H1 (cell line): ENCODE results near the gene USF1. TPM values are rescaled to one million over a fixed set of nuclear protein-coding genes. Genes with fewer than 3 reads are reported as not detected.

Experiments used
- CTCF ChIA-PET: fragments of 300-600 bp; sonication (Branson Sonifier 250); formaldehyde crosslinking; loops from one replicate; lab custom pipeline; 2021; ENCODE audit not compliant: partially characterized antibody; lab: Charles Lee
- POLR2A ChIA-PET: fragments of 300-600 bp; sonication (Branson Sonifier 250); formaldehyde crosslinking; loops from one replicate; lab custom pipeline; 2021; ENCODE audit warnings: inconsistent platforms; ENCODE audit not compliant: partially characterized antibody; lab: Charles Lee
- DNase-seq, 2 experiments: peaks; one replicate each; pipeline versions ENCODE4 v3.0.0 to v3.0.0-alpha.2; 2010 to 2022; ENCODE audit warnings: low spot score in 2 of 2, low read depth in 1 of 2, mixed read lengths in 1 of 2
- FAIRE-seq: peaks from 2 replicates; lab custom pipeline; 2011; peaks lifted over from hg19 to GRCh38; lab: Jason Lieb, UNC
- H2AFZ ChIP-seq: 2 replicates; pipeline ENCODE4 v1.8.1; 2012; ENCODE audit warnings: low read length, inconsistent platforms
- H2AK5ac ChIP-seq: 2 replicates; pipeline ENCODE4 v1.6.1; 2013; ENCODE audit warnings: low read depth, low read length
- H2BK120ac ChIP-seq: replicated peaks from 2 replicates; pipeline ENCODE3; 2013; ENCODE audit warnings: low read depth, low read length, inconsistent platforms
- H2BK12ac ChIP-seq: 2 replicates; pipeline ENCODE4 v1.6.1; 2013; ENCODE audit warnings: low read depth, low read length
- H2BK15ac ChIP-seq: 2 replicates; pipeline ENCODE4 v1.6.1; 2013; ENCODE audit warnings: low read length
- H2BK20ac ChIP-seq: 2 replicates; pipeline ENCODE4 v1.6.1; 2013; ENCODE audit warnings: low read length
- H2BK5ac ChIP-seq: 2 replicates; pipeline ENCODE4 v1.6.1; 2013; ENCODE audit warnings: low read depth, low read length
- H3K14ac ChIP-seq: 2 replicates; pipeline ENCODE4 v1.6.1; 2013; ENCODE audit warnings: inconsistent platforms; ENCODE audit not compliant: insufficient read length
- H3K18ac ChIP-seq: 2 replicates; pipeline ENCODE4 v1.6.1; 2013; ENCODE audit warnings: low read length; ENCODE audit errors: extremely low read depth
- H3K23ac ChIP-seq: 2 replicates; pipeline ENCODE4 v1.6.1; 2013; ENCODE audit warnings: inconsistent platforms; ENCODE audit not compliant: insufficient read length
- H3K23me2 ChIP-seq: 2 replicates; pipeline ENCODE4 v1.6.1; 2013; ENCODE audit warnings: low read depth, low read length
- H3K27ac ChIP-seq: 2 replicates; pipeline ENCODE4 v1.6.1; 2011; ENCODE audit warnings: low read depth, low read length, inconsistent platforms
- H3K27me3 ChIP-seq, 4 experiments: replicated peaks in 1 of 4; 1 replicate in 1 of 4; 2 replicates in 3 of 4; pipeline versions ENCODE4 v1.6.1 to v1.8.1; 2011 to 2013; ENCODE audit warnings: low read length in 3 of 4, mild to moderate bottlenecking in 3 of 4, inconsistent platforms in 2 of 4, mixed read lengths in 2 of 4, moderate library complexity in 1 of 4; ENCODE audit not compliant: control insufficient read depth in 3 of 4, insufficient read depth in 3 of 4; ENCODE audit errors: extremely low read depth in 1 of 4
- H3K36me3 ChIP-seq, 4 experiments: 2 replicates each; pipeline versions ENCODE4 v1.6.1 to v1.8.1; 2011 to 2013; ENCODE audit warnings: mild to moderate bottlenecking in 4 of 4, low read length in 3 of 4, moderate library complexity in 2 of 4, control low read depth in 1 of 4, inconsistent platforms in 1 of 4; ENCODE audit not compliant: insufficient read depth in 4 of 4, control insufficient read depth in 2 of 4
- H3K4ac ChIP-seq: replicated peaks from 2 replicates; pipeline ENCODE3; 2013; ENCODE audit warnings: low read length, low read depth, mixed read lengths, inconsistent platforms; ENCODE audit not compliant: insufficient read length
- H3K4me1 ChIP-seq, 4 experiments: replicated peaks in 1 of 4; 1 replicate in 1 of 4; 2 replicates in 3 of 4; pipeline versions ENCODE4 v1.6.1 to v1.8.1; 2011 to 2013; ENCODE audit warnings: low read length in 3 of 4, inconsistent platforms in 2 of 4, mixed read lengths in 1 of 4; ENCODE audit not compliant: insufficient read depth in 4 of 4, control insufficient read depth in 3 of 4
- H3K4me2 ChIP-seq, 2 experiments: 2 replicates each; pipeline versions ENCODE4 v1.6.1 to v1.8.1; 2011 to 2013; ENCODE audit warnings: low read depth in 2 of 2, low read length in 2 of 2, control low read depth in 1 of 2, inconsistent platforms in 1 of 2, mild to moderate bottlenecking in 1 of 2; ENCODE audit not compliant: insufficient read depth in 1 of 2
- H3K4me3 ChIP-seq, 4 experiments: fragments of 200-600, 300-600 bp in 1 of 4; sonication (generic), shearing (Covaris generic), sonication (Bioruptor Twin) in 1 of 4; 2 replicates each; pipeline versions ENCODE4 v1.5.1 to v1.8.1; 2011 to 2016; ENCODE audit warnings: low read length in 4 of 4, low read depth in 3 of 4, control low read depth in 2 of 4, inconsistent platforms in 2 of 4, mild to moderate bottlenecking in 2 of 4, mixed read lengths in 1 of 4, moderate library complexity in 1 of 4; ENCODE audit not compliant: insufficient read depth in 2 of 4; ENCODE audit errors: extremely low read depth in 1 of 4
- H3K56ac ChIP-seq: replicated peaks from 2 replicates; pipeline ENCODE3; 2013; ENCODE audit warnings: low read depth, mild to moderate bottlenecking, mixed read lengths, low read length, inconsistent platforms; ENCODE audit not compliant: insufficient read length
- H3K79me1 ChIP-seq: 2 replicates; pipeline ENCODE4 v1.6.1; 2013; ENCODE audit warnings: low read depth, low read length, control low read depth
- H3K79me2 ChIP-seq, 2 experiments: 2 replicates each; pipeline versions ENCODE4 v1.6.1 to v1.8.1; 2012 to 2013; ENCODE audit warnings: low read length in 2 of 2, mild to moderate bottlenecking in 2 of 2, inconsistent platforms in 1 of 2; ENCODE audit not compliant: insufficient read depth in 2 of 2, control insufficient read depth in 1 of 2
- H3K9ac ChIP-seq, 4 experiments: replicated peaks in 1 of 4; 1 replicate in 1 of 4; 2 replicates in 3 of 4; pipeline versions ENCODE4 v1.6.1 to v1.8.1; 2011 to 2013; ENCODE audit warnings: low read depth in 3 of 4, low read length in 3 of 4, control low read depth in 2 of 4, mild to moderate bottlenecking in 2 of 4, moderate library complexity in 2 of 4, inconsistent platforms in 1 of 4; ENCODE audit errors: extremely low read depth in 1 of 4
- H3K9me3 ChIP-seq, 2 experiments: 2 replicates each; pipeline versions ENCODE4 v1.6.1 to v1.8.1; 2012 to 2013; ENCODE audit warnings: mild to moderate bottlenecking in 2 of 2, moderate library complexity in 2 of 2, control low read depth in 1 of 2, inconsistent platforms in 1 of 2, low read depth in 1 of 2, low read length in 1 of 2, mixed read lengths in 1 of 2; ENCODE audit not compliant: insufficient read depth in 2 of 2
- H4K20me1 ChIP-seq, 2 experiments: replicated peaks in 1 of 2; 2 replicates each; pipeline versions ENCODE3 to v1.8.1; 2011 to 2013; ENCODE audit warnings: inconsistent platforms in 2 of 2, low read length in 2 of 2, mild to moderate bottlenecking in 1 of 2; ENCODE audit not compliant: insufficient read depth in 2 of 2, control insufficient read depth in 1 of 2
- H4K5ac ChIP-seq: 2 replicates; pipeline ENCODE4 v1.6.1; 2013; ENCODE audit warnings: low read length, low read depth, mixed read lengths, inconsistent platforms; ENCODE audit not compliant: insufficient read length
- H4K8ac ChIP-seq: 2 replicates; pipeline ENCODE4 v1.8.0; 2013; ENCODE audit warnings: mild to moderate bottlenecking, moderate library complexity, low read length, inconsistent platforms; ENCODE audit not compliant: insufficient read depth; ENCODE audit errors: extremely low read depth
- H4K91ac ChIP-seq: replicated peaks from 2 replicates; pipeline ENCODE3; 2013; ENCODE audit warnings: low read length, mixed read lengths, inconsistent platforms; ENCODE audit not compliant: insufficient read length
- ATF3 ChIP-seq: IDR thresholded peaks from 2 replicates; pipeline ENCODE4 v1.6.1; 2011; ENCODE audit warnings: low read depth, mild to moderate bottlenecking, low read length; ENCODE audit not compliant: insufficient read depth
- BCL11A ChIP-seq, 2 experiments: IDR thresholded peaks; one replicate each; pipeline ENCODE4 v1.6.1; 2011; ENCODE audit warnings: low read depth in 2 of 2, low read length in 2 of 2, mild to moderate bottlenecking in 2 of 2
- CBX5 ChIP-seq: fragments of 300-800, 300-1000 bp; sonication (generic); IDR thresholded peaks from 2 replicates; pipeline ENCODE4 v1.7.1; 2016; ENCODE audit warnings: antibody characterized with exemption, low read length, low read depth
- KDM1A ChIP-seq: fragments of 200-600, 300-600 bp; sonication (generic); IDR thresholded peaks from 2 replicates; pipeline ENCODE4 v1.7.1; 2016; ENCODE audit warnings: mild to moderate bottlenecking, low read length, borderline replicate concordance
- MAFK ChIP-seq: IDR thresholded peaks from 2 replicates; pipeline ENCODE4 v1.6.1; 2012; ENCODE audit warnings: low read depth, mild to moderate bottlenecking, improper control_type of control experiment, low read length
- NRF1 ChIP-seq: IDR thresholded peaks from 2 replicates; pipeline ENCODE4 v1.6.1; 2011; ENCODE audit warnings: mild to moderate bottlenecking, low read depth, low read length, improper control_type of control experiment
- POU5F1 ChIP-seq: IDR thresholded peaks from 2 replicates; pipeline ENCODE4 v1.6.1; 2011; ENCODE audit warnings: low read depth, mild to moderate bottlenecking, low read length, moderate library complexity
- SRF ChIP-seq: IDR thresholded peaks from 2 replicates; pipeline ENCODE4 v1.6.1; 2011; ENCODE audit warnings: mild to moderate bottlenecking, low read depth, low read length, moderate library complexity
- USF2 ChIP-seq: IDR thresholded peaks from 2 replicates; pipeline ENCODE4 v1.6.1; 2011; ENCODE audit warnings: low read length, improper control_type of control experiment
- YY1 ChIP-seq: IDR thresholded peaks from 2 replicates; pipeline ENCODE4 v1.6.1; 2011; ENCODE audit warnings: low read depth, mild to moderate bottlenecking, low read length
- WGBS, 2 experiments: shearing (Covaris generic) in 1 of 2; methylation state at CpG; one replicate each; pipeline versions ENCODE4 v1.1.6 to v1.1.7; 2013 to 2015; ENCODE audit warnings: low lambda C conversion rate in 2 of 2, mixed read lengths in 2 of 2, inconsistent platforms in 1 of 2, low coverage in 1 of 2, missing lambda C conversion rate in 1 of 2; ENCODE audit not compliant: insufficient replicate concordance in 2 of 2, insufficient coverage in 1 of 2, insufficient read length in 1 of 2; ENCODE audit errors: extremely low coverage in 1 of 2, missing lambda C conversion rate in 1 of 2; 5-methylcytosine and 5-hydroxymethylcytosine counted together
- polyA plus RNA-seq, 7 experiments: library from polyadenylated mRNA; depleted of rRNA in 3 of 7; stranded (reverse) in 5 of 7; unstranded in 2 of 7; fragments of >200 nt in 5 of 7; fragments of 200-250 nt in 2 of 7; gene quantifications; 1 replicate in 5 of 7; 2 replicates in 1 of 7; 4 replicates in 1 of 7; pipeline versions ENCODE4 v1.2.1 to v1.2.3, GENCODE V29; 2011 to 2013; ENCODE audit warnings: missing spikeins in 2 of 7, mixed read lengths in 2 of 7
- total RNA-seq: library from RNA; stranded (reverse); fragmentation: NEBNext Ultra II Directional; extraction: Animal tissue kit (Norgen Biotek cat#: 25700); gene quantifications from 2 replicates; pipeline ENCODE4 v1.2.1, GENCODE V29; 2021

Gene USF1
- total and polyA plus RNA-seq, 2 of the 8 experiments (the other 6 are each of a cell fraction or from before 2014, with no cell fraction given), result 45.7 to 68.9 TPM

- H2AK5ac ChIP-seq, result no peak overlapping the region
- H3K4me2 ChIP-seq, result no peak overlapping the region
- 95% methylated on average over 7 of the region's 7 CpGs; no CpG with 5 or more reads in 1 of the 2 experiments for WGBS, 2 experiments
- H3K18ac ChIP-seq, result no peak overlapping the region
- H2BK15ac ChIP-seq, result no peak overlapping the region
- TF ChIP-seq CBX5 (no peak), USF2 (no peak), POU5F1 (no peak), SRF (no peak), YY1 (no peak), ATF3 (no peak), MAFK (no peak), NRF1 (no peak), BCL11A (IDR thresholded peaks at IDR 0.05; ENCODE audit: low read depth in 2 of 2, low read length in 2 of 2) (no peak), KDM1A (no peak)
- TF ChIP-seq, all 59 proteins: peak for 0
- Histone ChIP-seq H2AFZ (no peak overlapping the region), H2BK5ac (no peak overlapping the region), H2BK20ac (no peak overlapping the region), H3K4me3 (no peak overlapping the region), H4K5ac (no peak overlapping the region), H3K36me3 (peaks cover 0 to 14% (median 2%) of the 10 kb centered on the region in 4 experiments; a peak in 3 of 8 replicates), H4K8ac (no peak overlapping the region), H3K4me1 (peaks cover 7 to 14% (median 12%) of the 10 kb centered on the region in 4 experiments), H3K56ac (no peak overlapping the region), H3K27me3 (no peaks in the 10 kb centered on the region), H3K9ac (no peak overlapping the region), H3K9me3 (no peaks in the 10 kb centered on the region), H3K79me1 (peaks cover 11% of the 10 kb centered on the region), H3K79me2 (peaks cover 48 to 94% of the 10 kb centered on the region in 2 experiments), H2BK120ac (no peak overlapping the region), H3K27ac (no peak overlapping the region), H3K4ac (no peak overlapping the region), H2BK12ac (no peak overlapping the region), H3K23ac (no peak overlapping the region), H3K14ac (no peak overlapping the region), H3K23me2 (no peaks in the 10 kb centered on the region), H4K91ac (no peak overlapping the region), H4K20me1 (peaks cover 7 to 29% of the 10 kb centered on the region in 2 experiments)
- ChIA-PET POLR2A (interaction anchor here (0.7 to 4.9 kb wide), 4 partner anchors 8 to 12 kb away, joined by 3 to 22 read pairs (median 7); partner anchors contain the start of gene F11R), CTCF (interaction anchor here (0.7 to 9.8 kb wide), 3 partner anchors 11 to 34 kb away, joined by 3 to 58 read pairs (median 6); partner anchors contain the start of gene F11R)
- DNase-seq, result no peak
- no peak for FAIRE-seq
Measured at GRCh38 chr1:161009602-161010211, 36.1 kb downstream of the USF1 start.
